K562 (cell line): Measurements from ENCODE around the gene UBE2E1. TPM values are rescaled to one million over a fixed set of nuclear protein-coding genes. Genes with fewer than 3 reads are reported as not detected.
A peak's percentile ranks its signal among the peaks of the same experiment; 100 is the strongest.

Source experiments
- ATAC-seq: fragments of 200-7000 bp; cut with Tn5 transposase; 3 replicates; pipeline ENCODE4 v1.9.1; 2020; ENCODE audit warnings: moderate library complexity
- BruUV-seq: library from RNA; stranded (reverse); fragments of 400-500 nt; replicated peaks from 2 replicates; lab custom pipeline; 2021; lab: Mats Ljungman, UMichigan
- CTCF ChIA-PET: fragments of 300-600 bp; formaldehyde crosslinking; extraction: SDS; loops from one replicate; lab custom pipeline; 2021; ENCODE audit warnings: low intra/inter-chr PET ratio; lab: Yijun Ruan, JAX
- POLR2A ChIA-PET: fragments of 300-600, 350-650 bp; sonication (Branson Sonifier 250); formaldehyde crosslinking; extraction: SDS; loops from one replicate; lab custom pipeline; 2021; ENCODE audit warnings: antibody characterized with exemption, inconsistent platforms; lab: Yijun Ruan, JAX
- DNase-seq, 4 experiments: peaks; one replicate each; pipeline versions ENCODE4 v3.0.0 to v3.0.0-alpha.2; 2011 to 2018; ENCODE audit warnings: low spot score in 3 of 4, mixed read lengths in 3 of 4; ENCODE audit errors: extremely low read depth in 1 of 4
- FAIRE-seq: peaks from 2 replicates; lab custom pipeline; 2011; peaks lifted over from hg19 to GRCh38; lab: Jason Lieb, UNC
- H2AFZ ChIP-seq: 2 replicates; pipeline ENCODE4 v1.6.0; 2011; ENCODE audit warnings: low read depth, low read length, control low read depth, inconsistent platforms
- H3K27ac ChIP-seq: fragments of 200-600 bp; 3 replicates; pipeline ENCODE4 v1.8.0; 2011; ENCODE audit warnings: low read depth, mild to moderate bottlenecking, control low read depth, inconsistent platforms, low read length, moderate library complexity, mixed read lengths; ENCODE audit errors: extremely low read depth
- H3K27me3 ChIP-seq, 2 experiments: fragments of 300-600 bp in 1 of 2; 2 replicates in 1 of 2; 3 replicates in 1 of 2; pipeline versions ENCODE4 v1.6.0 to v1.8.0; 2011; ENCODE audit warnings: inconsistent platforms in 2 of 2, low read length in 2 of 2, mild to moderate bottlenecking in 1 of 2, mixed read lengths in 1 of 2, moderate library complexity in 1 of 2; ENCODE audit not compliant: control insufficient read depth in 2 of 2, insufficient read depth in 2 of 2
- H3K36me3 ChIP-seq: fragments of 300-600 bp; 3 replicates; pipeline ENCODE4 v1.8.0; 2011; ENCODE audit warnings: mild to moderate bottlenecking, low read length, inconsistent platforms; ENCODE audit not compliant: control insufficient read depth, insufficient read depth
- H3K4me1 ChIP-seq, 2 experiments: fragments of 200-600 bp in 1 of 2; replicated peaks in 1 of 2; 2 replicates in 1 of 2; 3 replicates in 1 of 2; pipeline versions ENCODE4 v1.5.1 to v1.8.0; 2011; ENCODE audit warnings: inconsistent platforms in 2 of 2, low read length in 2 of 2, mild to moderate bottlenecking in 1 of 2, mixed read lengths in 1 of 2, moderate library complexity in 1 of 2; ENCODE audit not compliant: control insufficient read depth in 2 of 2, insufficient read depth in 2 of 2
- H3K4me2 ChIP-seq: 2 replicates; pipeline ENCODE4 v1.6.1; 2011; ENCODE audit warnings: low read length, control low read depth, inconsistent platforms, mixed read lengths; ENCODE audit not compliant: insufficient read depth
- H3K4me3 ChIP-seq: fragments of 200-600 bp; sonication (generic), shearing (Covaris generic); 2 replicates; pipeline ENCODE4 v1.5.1; 2016; ENCODE audit warnings: control low read depth, inconsistent platforms
- H3K79me2 ChIP-seq: fragments of 200-600 bp; 3 replicates; pipeline ENCODE4 v1.8.0; 2011; ENCODE audit warnings: low read length, inconsistent platforms; ENCODE audit not compliant: control insufficient read depth, insufficient read depth
- H3K9ac ChIP-seq, 2 experiments: 2 replicates each; pipeline versions ENCODE4 v1.6.0 to v1.6.1; 2011; ENCODE audit warnings: low read depth in 2 of 2, low read length in 2 of 2, control low read depth in 1 of 2, inconsistent platforms in 1 of 2, mild to moderate bottlenecking in 1 of 2, mixed read lengths in 1 of 2; ENCODE audit not compliant: insufficient read depth in 1 of 2
- H3K9me1 ChIP-seq: one replicate; pipeline ENCODE4 v1.6.0; 2011; ENCODE audit warnings: inconsistent platforms, mild to moderate bottlenecking, low read length, moderate library complexity; ENCODE audit not compliant: control insufficient read depth, insufficient read depth
- H3K9me3 ChIP-seq: replicated peaks from 2 replicates; pipeline ENCODE4 v1.5.1; 2011; ENCODE audit warnings: low read depth, low read length, inconsistent platforms; ENCODE audit not compliant: control insufficient read depth, insufficient read depth
- H4K20me1 ChIP-seq: replicated peaks from 2 replicates; pipeline ENCODE4 v1.6.1; 2011; ENCODE audit warnings: low read length, inconsistent platforms, mixed read lengths; ENCODE audit not compliant: control insufficient read depth, insufficient read depth
- ARID1B ChIP-seq: fragments of 450-650 bp; IDR thresholded peaks from 2 replicates; pipeline ENCODE4 v1.6.1; 2016; ENCODE audit warnings: antibody characterized with exemption, mild to moderate bottlenecking, inconsistent platforms
- CREB3L1 ChIP-seq: fragments of 450-650 bp; IDR thresholded peaks from 2 replicates; pipeline ENCODE4 v1.6.1; 2014; ENCODE audit warnings: low read depth, mild to moderate bottlenecking, moderate library complexity, borderline replicate concordance
- E2F8 ChIP-seq: fragments of 450-650 bp; IDR thresholded peaks from 2 replicates; pipeline ENCODE4 v1.7.1; 2018; ENCODE audit warnings: mild to moderate bottlenecking, low read depth; ENCODE audit not compliant: partially characterized antibody
- EHMT2 ChIP-seq: fragments of 450-650 bp; IDR thresholded peaks from 2 replicates; pipeline ENCODE4 v1.6.1; 2018; ENCODE audit warnings: antibody characterized with exemption
- HDAC2 ChIP-seq: fragments of 450-650 bp; IDR thresholded peaks from 2 replicates; pipeline ENCODE4 v1.6.1; 2016; ENCODE audit warnings: mild to moderate bottlenecking
- ILK ChIP-seq: fragments of 450-650 bp; IDR thresholded peaks from 2 replicates; pipeline ENCODE4 v1.6.1; 2016; ENCODE audit warnings: missing genetic modification characterization, low read depth, mild to moderate bottlenecking, missing compliant biosample characterization, moderate library complexity, borderline replicate concordance
- KLF6 ChIP-seq: fragments of 250-450 bp; sonication (Bioruptor Pico); IDR thresholded peaks from 2 replicates; pipeline ENCODE4 v1.4.0; 2020; ENCODE audit warnings: mild to moderate bottlenecking, moderate library complexity, borderline replicate concordance
- MTA2 ChIP-seq: fragments of 450-650 bp; IDR thresholded peaks from 2 replicates; pipeline ENCODE4 v1.6.1; 2016; ENCODE audit warnings: low read depth
- POLR2G ChIP-seq: fragments of 200-400 bp; formaldehyde crosslinking; IDR thresholded peaks from 2 replicates; pipeline ENCODE4 v1.6.1; 2017; ENCODE audit warnings: low read depth, mild to moderate bottlenecking, antibody characterized with exemption, low read length, moderate library complexity
- SMAD4 ChIP-seq: fragments of 250-450 bp; sonication (Bioruptor Pico); conservative IDR thresholded peaks from 2 replicates; pipeline ENCODE4 v1.8.0; 2021; ENCODE audit warnings: inconsistent platforms, mild to moderate bottlenecking, moderate library complexity
- TBP ChIP-seq: optimal IDR thresholded peaks from 2 replicates; pipeline ENCODE3; 2011; ENCODE audit warnings: low read depth, low read length, improper control_type of control experiment
- USF2 ChIP-seq: sonication (generic); formaldehyde crosslinking; IDR thresholded peaks from 2 replicates; pipeline ENCODE4 v1.5.0; 2020; ENCODE audit warnings: missing genetic modification reagents
- WGBS: fragments of 100-300 bp; shearing (Covaris generic); methylation state at CpG from one replicate; pipeline ENCODE4 v1.1.6; 2016; ENCODE audit warnings: low coverage, mixed read lengths; ENCODE audit not compliant: insufficient coverage; ENCODE audit errors: missing lambda C conversion rate; 5-methylcytosine and 5-hydroxymethylcytosine counted together
- in situ Hi-C: fragments of 300-500 bp; cut with MboI; formaldehyde crosslinking; loops from 4 replicates; pipeline ENCODE4 v1.15.0; 2018; ENCODE audit warnings: inconsistent platforms, mixed read lengths
- intact Hi-C: fragments of 100-400 bp; cut with micrococcal nuclease; formaldehyde crosslinking; loops from 2 replicates; pipeline ENCODE4 v1.14.2; 2022
- polyA plus RNA-seq, 8 experiments: library from polyadenylated mRNA; depleted of rRNA in 4 of 8; stranded (reverse) in 5 of 8; unstranded in 3 of 8; fragments of >200 nt; fragmentation: Nextera tagmentation in 2 of 8; fragmentation: Illumina TruSeq in 1 of 8; extraction: Ambion mirVana in 2 of 8; extraction: Trizol in 1 of 8; gene quantifications; 2 replicates each; pipeline versions ENCODE4 v1.2.1 to v1.2.3, GENCODE V29; 2011 to 2014; ENCODE audit warnings: inconsistent platforms in 1 of 8, missing spikeins in 1 of 8
- total RNA-seq, 7 experiments: library from RNA; depleted of rRNA in 6 of 7; stranded (reverse); fragments of >200 nt in 6 of 7; fragmentation: Illumina TruSeq in 2 of 7; extraction: Trizol in 2 of 7; gene quantifications; 2 replicates each; pipeline versions ENCODE4 v1.2.1 to v1.2.3, GENCODE V29; 2011 to 2021; ENCODE audit warnings: low replicate concordance in 1 of 7

The UBE2E1 gene
- total and polyA plus RNA-seq, 9 of the 15 experiments (the other 6 are each of a cell fraction or from before 2014, with no cell fraction given): 54.4 to 294 (median 165) TPM

GRCh38 chr3:23915537-23916108 lies 109.9 kb downstream of the UBE2E1 start:
- CTCF ChIA-PET: no interaction called here
- no peaks in the 10 kb centered on the region for H3K27me3 ChIP-seq
- peak overlapping the region; percentile 91 for H3K4me2 ChIP-seq
- peaks cover 22% of the 10 kb centered on the region for H4K20me1 ChIP-seq
- BruUV-seq: no TSS peak
- DNase-seq (peak in 2 of 4 experiments; percentile 37 to 52), FAIRE-seq (no peak), ATAC-seq (no peak)
- peaks cover 60% of the 10 kb centered on the region for H3K79me2 ChIP-seq
- WGBS: 5% methylated on average over 7 of the region's 7 CpGs
- POLR2A ChIA-PET: interaction anchor here (0.6 to 7.1 kb wide), 11 partner anchors 8 to 672 kb away, joined by 3 to 165 read pairs (median 11); no protein-coding TSS in a partner anchor
- H2AFZ ChIP-seq: peak overlapping the region; percentile 96
- intact Hi-C loops: loop anchor here (2.0 to 10.0 kb wide), 2 partner anchors 107 to 579 kb away; partner anchors contain the start of gene THRB
- H3K9me3 ChIP-seq: no peaks in the 10 kb centered on the region
- peaks cover 34% of the 10 kb centered on the region for H3K36me3 ChIP-seq
- peak overlapping the region; percentile 73; the same call in 1 of the 2 replicates for H3K4me3 ChIP-seq
- no peaks in the 10 kb centered on the region for H3K9me1 ChIP-seq
- H3K4me1 ChIP-seq: peaks cover 6 to 19% of the 10 kb centered on the region in 2 experiments
- in situ Hi-C loops: no loop called here
- no peak overlapping the region for H3K27ac ChIP-seq
- H3K9ac ChIP-seq: peak overlapping the region; percentile 26 to 97; a peak in 3 of 4 replicates
- TF ChIP-seq HDAC2 (peak; percentile 33; the same call in 1 of the 2 replicates), ILK (tag) (no peak), CREB3L1 (no peak), MTA2 (no peak), EHMT2 (peak; percentile 76), TBP (no peak), ARID1B (peak; percentile 61), POLR2G (no peak), KLF6 (no peak), SMAD4 (CRISPR knock-in tag) (no peak), E2F8 (no peak), USF2 (CRISPR knock-in tag) (no peak)
